GM20000 (cell line): ENCODE measurements around the gene BHMT2.

ENCODE experiments used
- DNase-seq: peaks from one replicate; pipeline ENCODE4 v3.0.0; 2012; ENCODE audit warnings: low spot score
- CTCF ChIP-seq: IDR thresholded peaks from 2 replicates; pipeline ENCODE4 v1.5.1; 2012; ENCODE audit warnings: mild to moderate bottlenecking, control low read depth; ENCODE audit errors: extremely low read depth, missing control alignments

BHMT2 gene

GRCh38 chr5:79042188-79042587, 27.4 kb upstream of the BHMT2 start:
- DNase-seq = no peak
- no peak for TF ChIP-seq CTCF

GRCh38 chr5:79047199-79047598, 22.4 kb upstream of the BHMT2 start:
- no peak for TF ChIP-seq CTCF
- no peak for DNase-seq

- no peak for DNase-seq
- no peak for TF ChIP-seq CTCF
These were observed 21.1 kb upstream of the BHMT2 start for GRCh38 chr5:79048437-79048836.

GRCh38 chr5:79050498-79050897, 19.1 kb upstream of the BHMT2 start:
- TF ChIP-seq CTCF = no peak

GRCh38 chr5:79053321-79053720, 16.2 kb upstream of the BHMT2 start:
- DNase-seq = no peak
- TF ChIP-seq CTCF = no peak

More at GRCh38 chr5:79050498-79050897, 19.1 kb upstream of the BHMT2 start:
- DNase-seq = no peak

- DNase-seq = no peak
- TF ChIP-seq CTCF = no peak
These were observed 14.6 kb upstream of the BHMT2 start for GRCh38 chr5:79055017-79055416.

- no peak for DNase-seq
- no peak for TF ChIP-seq CTCF
These were observed 12.7 kb upstream of the BHMT2 start for GRCh38 chr5:79056847-79057246.
